ENCODE results near the gene C1QL1. TPM values are rescaled to one million over a fixed set of nuclear protein-coding genes. Genes with fewer than 3 reads are reported as not detected.

Gene C1QL1
- total and polyA plus RNA-seq, 2 of the 13 experiments (the other 11 are each of a cell fraction or from before 2014, with no cell fraction given) = 0.11 TPM

DNA sequence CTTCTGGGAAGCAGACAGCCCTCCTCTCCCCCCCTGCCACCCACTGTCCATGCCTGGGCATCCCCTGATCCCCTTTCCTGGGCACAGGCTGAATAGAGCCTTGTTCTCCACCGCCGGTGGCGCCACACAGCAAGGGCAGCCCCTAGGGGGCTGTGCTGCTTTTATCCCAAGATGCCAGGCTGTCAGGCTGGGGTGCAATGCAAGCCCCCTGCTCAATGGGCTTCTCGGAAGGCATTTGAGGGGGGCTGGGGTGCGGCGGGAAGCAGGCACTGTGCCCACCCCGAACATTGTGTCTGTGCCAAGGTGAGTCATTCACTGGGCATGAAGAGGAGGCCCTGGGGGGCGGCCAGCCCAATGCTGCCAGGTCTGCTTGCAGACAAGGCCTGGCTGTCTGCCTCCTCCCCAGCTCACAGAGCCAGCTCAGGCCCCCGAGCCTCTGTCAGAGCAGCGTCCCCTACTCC, 51.3 kb downstream of the C1QL1 start (continued):
- TF ChIP-seq AGO1 (IDR thresholded peaks at IDR 0.05; ENCODE audit: low read depth, low read length, poor library complexity, severe bottlenecking) (peak; percentile 35), ZUFSP (CRISPR knock-in tag; IDR thresholded peaks at IDR 0.05; ENCODE audit: borderline replicate concordance) (no peak), ZNF768 (CRISPR knock-in tag; IDR thresholded peaks at IDR 0.05) (peak; percentile 72; the same call in 1 of the 2 replicates), CC2D1A (CRISPR knock-in tag; IDR thresholded peaks at IDR 0.05) (no peak), PCBP1 (IDR thresholded peaks at IDR 0.05; ENCODE audit: borderline replicate concordance, low read depth, low read length) (0 out of 2 replicates have a peak, but pooled peaks have one; percentile 37), PAWR (CRISPR knock-in tag; IDR thresholded peaks at IDR 0.05; ENCODE audit: borderline replicate concordance) (no peak), ZNF503 (CRISPR knock-in tag; IDR thresholded peaks at IDR 0.05) (no peak), HNF4G (IDR thresholded peaks at IDR 0.05; ENCODE audit: borderline replicate concordance, low read depth, low read length) (no peak), HNF4G (CRISPR knock-in tag; IDR thresholded peaks at IDR 0.05; ENCODE audit: borderline replicate concordance, low read depth) (no peak), NR0B2 (CRISPR knock-in tag; IDR thresholded peaks at IDR 0.05) (no peak), HOXA9 (CRISPR knock-in tag; IDR thresholded peaks at IDR 0.05; ENCODE audit: borderline replicate concordance) (no peak; the same call in 1 of the 2 replicates), ZNF142 (CRISPR knock-in tag; IDR thresholded peaks at IDR 0.05) (no peak), ZBTB49 (CRISPR knock-in tag; IDR thresholded peaks at IDR 0.05; ENCODE audit: borderline replicate concordance) (no peak)
- TF ChIP-seq, protein P1, sequence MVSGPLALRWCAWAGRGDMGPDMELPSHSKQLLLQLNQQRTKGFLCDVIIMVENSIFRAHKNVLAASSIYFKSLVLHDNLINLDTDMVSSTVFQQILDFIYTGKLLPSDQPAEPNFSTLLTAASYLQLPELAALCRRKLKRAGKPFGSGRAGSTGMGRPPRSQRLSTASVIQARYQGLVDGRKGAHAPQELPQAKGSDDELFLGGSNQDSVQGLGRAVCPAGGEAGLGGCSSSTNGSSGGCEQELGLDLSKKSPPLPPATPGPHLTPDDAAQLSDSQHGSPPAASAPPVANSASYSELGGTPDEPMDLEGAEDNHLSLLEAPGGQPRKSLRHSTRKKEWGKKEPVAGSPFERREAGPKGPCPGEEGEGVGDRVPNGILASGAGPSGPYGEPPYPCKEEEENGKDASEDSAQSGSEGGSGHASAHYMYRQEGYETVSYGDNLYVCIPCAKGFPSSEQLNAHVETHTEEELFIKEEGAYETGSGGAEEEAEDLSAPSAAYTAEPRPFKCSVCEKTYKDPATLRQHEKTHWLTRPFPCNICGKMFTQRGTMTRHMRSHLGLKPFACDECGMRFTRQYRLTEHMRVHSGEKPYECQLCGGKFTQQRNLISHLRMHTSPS (CRISPR knock-in tag; IDR thresholded peaks at IDR 0.05; ENCODE audit: low read depth) = peak; percentile 76

Data from HepG2 (cell line).